ENCODE data around the gene PARP4. TPM values are rescaled to one million over a fixed set of nuclear protein-coding genes. Genes with fewer than 3 reads are reported as not detected.
"Not testable (repeated sequence)": the region's sequence is repeated elsewhere in the genome, so short reads cannot be mapped to it uniquely, and the experiment has no call there.

The PARP4 gene
- total RNA-seq, 4 donors from 2014 or later: 35.0 to 46.9 (median 42.0) TPM

GRCh38 chr13:24386816-24387708, 125.5 kb downstream of the PARP4 start:
- Histone ChIP-seq H3K27me3 (no peaks in the 10 kb centered on the region), H3K4me1 (no peaks in the 10 kb centered on the region), H3K4me3 (no peak overlapping the region), H3K27ac (no peak overlapping the region), H3K36me3 (no peaks in the 10 kb centered on the region), H3K9me3 (no peaks in the 10 kb centered on the region)
- 82 to 89% methylated on average over 8 of the region's 23 CpGs for WGBS, 2 donors (ENCODE audit: low coverage in 1 of 2)
- TF ChIP-seq POLR2AphosphoS5 (IDR thresholded peaks at IDR 0.05) (no peak), POLR2A (IDR thresholded peaks at IDR 0.05) (no peak), CTCF (IDR thresholded peaks at IDR 0.05) (no peak), EP300 (IDR thresholded peaks at IDR 0.05) (no peak)
- no peak for ATAC-seq

GRCh38 chr13:24385902-24386301, 126.7 kb downstream of the PARP4 start:
- TF ChIP-seq POLR2AphosphoS5 (IDR thresholded peaks at IDR 0.05): no peak
- no peak for TF ChIP-seq CTCF (IDR thresholded peaks at IDR 0.05)
- no peak for TF ChIP-seq POLR2A (IDR thresholded peaks at IDR 0.05)
- TF ChIP-seq EP300 (IDR thresholded peaks at IDR 0.05): no peak
- Histone ChIP-seq H3K9me3 (no peaks in the 10 kb centered on the region), H3K27ac (no peak overlapping the region), H3K4me1 (no peaks in the 10 kb centered on the region), H3K27me3 (no peaks in the 10 kb centered on the region), H3K4me3 (no peak overlapping the region), H3K36me3 (no peaks in the 10 kb centered on the region)
- WGBS, 2 donors (ENCODE audit: low coverage in 1 of 2): no CpG with 5 or more reads among the region's 10 CpGs
- ATAC-seq: no peak

GRCh38 chr13:24384946-24385345, 127.6 kb downstream of the PARP4 start:
- H3K36me3 ChIP-seq, H3K27ac ChIP-seq, H3K4me3 ChIP-seq, ATAC-seq, H3K27me3 ChIP-seq, H3K9me3 ChIP-seq, H3K4me1 ChIP-seq: not testable (repeated sequence)
- 81% methylated on average over 8 of the region's 15 CpGs; no CpG with 5 or more reads in 1 of the 2 donors for WGBS, 2 donors (ENCODE audit: low coverage in 1 of 2)

- not testable (repeated sequence) for H3K27ac ChIP-seq
Measured at GRCh38 chr13:24384091-24384490, 128.5 kb downstream of the PARP4 start.

GRCh38 chr13:24381541-24382265, 130.9 kb downstream of the PARP4 start:
- WGBS, 2 donors (ENCODE audit: low coverage in 1 of 2): 59 to 68% methylated on average over 9 to 10 of the region's 14 CpGs
- no peak for ATAC-seq

More at GRCh38 chr13:24384091-24384490, 128.5 kb downstream of the PARP4 start:
- H3K4me1 ChIP-seq, H3K27me3 ChIP-seq, H3K36me3 ChIP-seq, H3K4me3 ChIP-seq, ATAC-seq, H3K9me3 ChIP-seq: not testable (repeated sequence)
- WGBS, 2 donors (ENCODE audit: low coverage in 1 of 2): 75 to 96% methylated on average over 11 to 15 of the region's 17 CpGs

GRCh38 chr13:24380881-24381280, 131.7 kb downstream of the PARP4 start:
- not testable (repeated sequence) for ATAC-seq, H3K27ac ChIP-seq

More at GRCh38 chr13:24381541-24382265, 130.9 kb downstream of the PARP4 start:
- no peaks in the 10 kb centered on the region for H3K9me3 ChIP-seq
- H3K4me3 ChIP-seq: no peak overlapping the region
- H3K4me1 ChIP-seq: no peaks in the 10 kb centered on the region
- no peak overlapping the region for H3K27ac ChIP-seq
- no peaks in the 10 kb centered on the region for H3K27me3 ChIP-seq
- TF ChIP-seq CTCF (IDR thresholded peaks at IDR 0.05) (no peak), EP300 (IDR thresholded peaks at IDR 0.05) (no peak), POLR2AphosphoS5 (IDR thresholded peaks at IDR 0.05) (no peak), POLR2A (IDR thresholded peaks at IDR 0.05) (no peak)
- no peaks in the 10 kb centered on the region for H3K36me3 ChIP-seq

GRCh38 chr13:24380227-24380626, 132.4 kb downstream of the PARP4 start:
- WGBS, 2 donors (ENCODE audit: low coverage in 1 of 2): 66% methylated on average over 3 of the region's 3 CpGs
- H3K36me3 ChIP-seq, ATAC-seq, H3K4me1 ChIP-seq, H3K27ac ChIP-seq, H3K27me3 ChIP-seq, H3K4me3 ChIP-seq, H3K9me3 ChIP-seq: not testable (repeated sequence)

More at GRCh38 chr13:24380881-24381280, 131.7 kb downstream of the PARP4 start:
- H3K27me3 ChIP-seq, H3K9me3 ChIP-seq, H3K4me3 ChIP-seq, H3K4me1 ChIP-seq, H3K36me3 ChIP-seq: not testable (repeated sequence)

- H3K27ac ChIP-seq, ATAC-seq, H3K36me3 ChIP-seq, H3K4me3 ChIP-seq, H3K4me1 ChIP-seq: not testable (repeated sequence)
- Histone ChIP-seq H3K27me3 (peaks cover 10% of the 10 kb centered on the region), H3K9me3 (peaks cover 0 to 10% (median 0%) of the 10 kb centered on the region in 3 donors)
- 74 to 83% methylated on average over 6 to 7 of the region's 9 CpGs for WGBS, 2 donors (ENCODE audit: low coverage in 1 of 2)
Measured at GRCh38 chr13:24371273-24371672, 141.3 kb downstream of the PARP4 start.
